IMR-90 (cell line): ENCODE measurements around the gene FBXL7. TPM values are rescaled to one million over a fixed set of nuclear protein-coding genes. Genes with fewer than 3 reads are reported as not detected.

Experiments
- ATAC-seq: fragments of 200-7000 bp; cut with Tn5 transposase; 2 replicates; pipeline ENCODE4 v1.9.1; 2020; ENCODE audit warnings: low read depth, mild to moderate bottlenecking, moderate library complexity
- BruUV-seq: library from RNA; stranded (reverse); fragments of 400-500 nt; replicated peaks from 2 replicates; lab custom pipeline; 2021; lab: Mats Ljungman, UMichigan
- CTCF ChIA-PET: fragments of 300-600 bp; formaldehyde crosslinking; extraction: SDS; loops from one replicate; lab custom pipeline; 2021; ENCODE audit warnings: antibody characterized with exemption; lab: Yijun Ruan, JAX
- POLR2A ChIA-PET: fragments of 300-600 bp; sonication (Branson Sonifier 250); formaldehyde crosslinking; loops from one replicate; lab custom pipeline; 2022; ENCODE audit warnings: antibody characterized with exemption; ENCODE audit not compliant: unreplicated experiment; lab: Charles Lee
- DNase-seq: peaks from one replicate; pipeline ENCODE4 v3.0.0; 2013
- H2AFZ ChIP-seq: replicated peaks from 2 replicates; pipeline ENCODE3; 2013; ENCODE audit warnings: low read length, mild to moderate bottlenecking; ENCODE audit not compliant: poor library complexity
- H2AK5ac ChIP-seq: 2 replicates; pipeline ENCODE4 v1.6.1; 2013; ENCODE audit warnings: low read depth, low read length, inconsistent platforms
- H2AK9ac ChIP-seq: replicated peaks from 2 replicates; pipeline ENCODE3; 2013; ENCODE audit warnings: mild to moderate bottlenecking, low read depth, low read length, moderate library complexity; ENCODE audit not compliant: poor library complexity
- H2BK120ac ChIP-seq: 2 replicates; pipeline ENCODE4 v1.6.1; 2013; ENCODE audit warnings: low read depth, low read length, inconsistent platforms
- H2BK15ac ChIP-seq: 3 replicates; pipeline ENCODE4 v1.6.1; 2013; ENCODE audit warnings: low read depth, low read length, inconsistent platforms
- H2BK20ac ChIP-seq: 2 replicates; pipeline ENCODE4 v1.6.1; 2013; ENCODE audit warnings: low read depth, mild to moderate bottlenecking, inconsistent platforms, low read length, moderate library complexity
- H2BK5ac ChIP-seq: 2 replicates; pipeline ENCODE4 v1.6.1; 2013; ENCODE audit warnings: mild to moderate bottlenecking, low read depth, low read length, inconsistent platforms; ENCODE audit not compliant: poor library complexity, severe bottlenecking
- H3K14ac ChIP-seq: replicated peaks from 2 replicates; pipeline ENCODE4 v1.6.1; 2013; ENCODE audit warnings: low read depth, low read length, inconsistent platforms
- H3K18ac ChIP-seq: 2 replicates; pipeline ENCODE4 v1.6.1; 2013; ENCODE audit warnings: low read depth, low read length, control low read depth
- H3K23ac ChIP-seq: 2 replicates; pipeline ENCODE4 v1.6.1; 2013; ENCODE audit warnings: low read depth, low read length, inconsistent platforms
- H3K27ac ChIP-seq: 2 replicates; pipeline ENCODE4 v1.5.1; 2013; ENCODE audit warnings: mild to moderate bottlenecking, control low read depth, low read length; ENCODE audit not compliant: insufficient read depth
- H3K27me3 ChIP-seq: 2 replicates; pipeline ENCODE4 v1.6.1; 2013; ENCODE audit warnings: low read length; ENCODE audit not compliant: control insufficient read depth, insufficient read depth
- H3K36me3 ChIP-seq: 2 replicates; pipeline ENCODE4 v1.6.1; 2013; ENCODE audit warnings: low read length, mixed read lengths; ENCODE audit not compliant: control insufficient read depth, insufficient read depth
- H3K4ac ChIP-seq: 2 replicates; pipeline ENCODE4 v1.6.1; 2013; ENCODE audit warnings: low read depth, low read length, inconsistent platforms
- H3K4me1 ChIP-seq: 2 replicates; pipeline ENCODE4 v1.6.1; 2013; ENCODE audit warnings: low read length, mixed read lengths; ENCODE audit not compliant: control insufficient read depth, insufficient read depth
- H3K4me2 ChIP-seq: 2 replicates; pipeline ENCODE4 v1.6.1; 2013; ENCODE audit warnings: low read depth, mild to moderate bottlenecking, control low read depth, low read length, moderate library complexity
- H3K4me3 ChIP-seq: 2 replicates; pipeline ENCODE4 v1.5.1; 2013; ENCODE audit warnings: low read depth, mild to moderate bottlenecking, control low read depth, low read length, moderate library complexity; ENCODE audit not compliant: insufficient read depth
- H3K56ac ChIP-seq: 2 replicates; pipeline ENCODE4 v1.6.1; 2013; ENCODE audit warnings: low read length, inconsistent platforms; ENCODE audit not compliant: insufficient read depth; ENCODE audit errors: extremely low read depth
- H3K79me1 ChIP-seq, 2 experiments: 2 replicates each; pipeline ENCODE4 v1.6.1; 2013; ENCODE audit warnings: low read length in 2 of 2, inconsistent platforms in 1 of 2, low read depth in 1 of 2
- H3K9ac ChIP-seq: 2 replicates; pipeline ENCODE4 v1.6.1; 2013; ENCODE audit warnings: low read depth, low read length, control low read depth
- H3K9me1 ChIP-seq: 2 replicates; pipeline ENCODE4 v1.6.1; 2013; ENCODE audit warnings: low read length, inconsistent platforms; ENCODE audit not compliant: insufficient read depth
- H3K9me3 ChIP-seq: 2 replicates; pipeline ENCODE4 v1.6.1; 2013; ENCODE audit warnings: low read length; ENCODE audit not compliant: control insufficient read depth, insufficient read depth
- H4K20me1 ChIP-seq: 2 replicates; pipeline ENCODE4 v1.6.1; 2013; ENCODE audit warnings: low read length, inconsistent platforms; ENCODE audit not compliant: insufficient read depth
- H4K5ac ChIP-seq: 2 replicates; pipeline ENCODE4 v1.6.1; 2013; ENCODE audit warnings: mild to moderate bottlenecking, low read depth, low read length, control low read depth
- H4K8ac ChIP-seq, 2 experiments: 2 replicates each; pipeline ENCODE4 v1.6.1; 2013; ENCODE audit warnings: low read depth in 2 of 2, low read length in 2 of 2, control low read depth in 1 of 2, inconsistent platforms in 1 of 2
- H4K91ac ChIP-seq: 2 replicates; pipeline ENCODE4 v1.6.1; 2013; ENCODE audit warnings: low read depth, low read length, inconsistent platforms; ENCODE audit not compliant: insufficient read depth
- BHLHE40 ChIP-seq: fragments of 150-350 bp; IDR thresholded peaks from 2 replicates; pipeline ENCODE4 v1.6.1; 2016; ENCODE audit warnings: mild to moderate bottlenecking, low read depth, low read length
- CEBPB ChIP-seq: IDR thresholded peaks from 2 replicates; pipeline ENCODE4 v1.6.1; 2012; ENCODE audit warnings: low read depth, low read length, improper control_type of control experiment
- CHD1 ChIP-seq: IDR thresholded peaks from 2 replicates; pipeline ENCODE4 v1.6.1; 2012; ENCODE audit warnings: low read depth, low read length, improper control_type of control experiment
- CTCF ChIP-seq: conservative IDR thresholded peaks from 2 replicates; pipeline ENCODE4 v1.5.1; 2012; ENCODE audit warnings: mild to moderate bottlenecking, low read depth, low read length, improper control_type of control experiment
- FOS ChIP-seq: fragments of 150-350 bp; IDR thresholded peaks from 2 replicates; pipeline ENCODE4 v1.6.1; 2016; ENCODE audit warnings: low read depth, low read length
- MAFK ChIP-seq: IDR thresholded peaks from 2 replicates; pipeline ENCODE4 v1.6.1; 2012; ENCODE audit warnings: low read depth, low read length, improper control_type of control experiment
- MAZ ChIP-seq: IDR thresholded peaks from 2 replicates; pipeline ENCODE4 v1.6.1; 2012; ENCODE audit warnings: low read depth, mild to moderate bottlenecking, low read length, improper control_type of control experiment, moderate library complexity, borderline replicate concordance
- MXI1 ChIP-seq: IDR thresholded peaks from 2 replicates; pipeline ENCODE4 v1.6.1; 2012; ENCODE audit warnings: low read depth, mild to moderate bottlenecking, low read length, moderate library complexity, borderline replicate concordance
- NFE2L2 ChIP-seq: fragments of 150-350 bp; IDR thresholded peaks from 2 replicates; pipeline ENCODE4 v1.6.1; 2016; ENCODE audit warnings: low read depth, mild to moderate bottlenecking, low read length
- POLR2A ChIP-seq: IDR thresholded peaks from 2 replicates; pipeline ENCODE4 v1.6.1; 2012; ENCODE audit warnings: mild to moderate bottlenecking, low read depth, low read length
- RAD21 ChIP-seq: IDR thresholded peaks from 2 replicates; pipeline ENCODE4 v1.6.1; 2012; ENCODE audit warnings: low read length, improper control_type of control experiment
- RCOR1 ChIP-seq: IDR thresholded peaks from 2 replicates; pipeline ENCODE4 v1.6.1; 2012; ENCODE audit warnings: mild to moderate bottlenecking, low read length, improper control_type of control experiment; ENCODE audit not compliant: insufficient replicate concordance
- RFX5 ChIP-seq: IDR thresholded peaks from 2 replicates; pipeline ENCODE4 v1.8.0; 2012; ENCODE audit warnings: low read depth, mild to moderate bottlenecking, low read length, moderate library complexity
- SMC3 ChIP-seq: fragments of 150-350 bp; IDR thresholded peaks from 2 replicates; pipeline ENCODE4 v1.6.1; 2016; ENCODE audit warnings: low read depth, mild to moderate bottlenecking, antibody characterized with exemption, low read length, moderate library complexity
- USF2 ChIP-seq: fragments of 150-350 bp; IDR thresholded peaks from 2 replicates; pipeline ENCODE4 v1.6.1; 2017; ENCODE audit warnings: mild to moderate bottlenecking, antibody characterized with exemption, low read length, low read depth
- WGBS, 2 experiments: methylation state at CpG; one replicate each; pipeline versions ENCODE4 v1.1.5 to v1.1.7; 2013; ENCODE audit warnings: missing lambda C conversion rate in 2 of 2; ENCODE audit not compliant: insufficient read length in 1 of 2; ENCODE audit errors: extremely low coverage in 2 of 2; 5-methylcytosine and 5-hydroxymethylcytosine counted together
- dilution Hi-C: fragments of 300-500 bp; cut with HindIII; formaldehyde crosslinking; loops from one replicate; pipeline ENCODE4 v1.14.3; 2018; ENCODE audit warnings: low sequenced_read_pairs; ENCODE audit not compliant: unreplicated experiment
- in situ Hi-C: fragments of 300-500 bp; cut with MboI; formaldehyde crosslinking; loops from 3 replicates; pipeline ENCODE4 v1.14.3; 2019; ENCODE audit warnings: low sequenced_read_pairs, inconsistent platforms, mixed read lengths
- intact Hi-C: fragments of 100-400 bp; cut with micrococcal nuclease; formaldehyde crosslinking; loops from 2 replicates; pipeline ENCODE4 v1.10.0; 2022
- polyA plus RNA-seq, 3 experiments: library from polyadenylated mRNA; depleted of rRNA; stranded (reverse); fragments of >200 nt; gene quantifications; 2 replicates each; pipeline ENCODE4 v1.2.3, GENCODE V29; 2012; ENCODE audit warnings: low replicate concordance in 1 of 3
- total RNA-seq: library from RNA; depleted of rRNA; stranded (reverse); fragments of >200 nt; gene quantifications from 2 replicates; pipeline ENCODE4 v1.2.3, GENCODE V29; 2012
- TF ChIP-seq, protein P1 (sequence below): fragments of 150-350 bp; IDR thresholded peaks from 2 replicates; pipeline ENCODE4 v1.6.1; 2016; ENCODE audit warnings: low read depth, mild to moderate bottlenecking, low read length, moderate library complexity, borderline replicate concordance

FBXL7 gene
- total and polyA plus RNA-seq, 2 of the 4 experiments (the other 2 are of a cell fraction), result 4.1 to 10.2 TPM

GRCh38 chr5:15682122-15682521, 182.1 kb downstream of the FBXL7 start:
- Histone ChIP-seq H2BK5ac (no peak overlapping the region), H3K4ac (no peak overlapping the region), H4K8ac (no peak overlapping the region), H2BK15ac (no peak overlapping the region), H3K79me1 (peaks cover 20 to 28% of the 10 kb centered on the region in 2 experiments), H3K56ac (no peak overlapping the region), H3K14ac (no peak overlapping the region), H2AFZ (no peak overlapping the region), H3K4me2 (no peak overlapping the region), H3K4me1 (peaks cover 5% of the 10 kb centered on the region), H3K27ac (no peak overlapping the region), H4K20me1 (no peaks in the 10 kb centered on the region; the same call in 1 of the 2 replicates), H3K18ac (no peak overlapping the region), H3K27me3 (no peaks in the 10 kb centered on the region), H4K91ac (no peak overlapping the region), H3K9ac (no peak overlapping the region), H2AK5ac (no peak overlapping the region), H2BK20ac (no peak overlapping the region), H3K23ac (no peak overlapping the region), H3K36me3 (no peaks in the 10 kb centered on the region), H2BK120ac (no peak overlapping the region), H4K5ac (no peak overlapping the region), H3K9me1 (peaks cover 3% of the 10 kb centered on the region), H2AK9ac (no peak overlapping the region), H3K4me3 (no peak overlapping the region), H3K9me3 (no peaks in the 10 kb centered on the region)
- dilution Hi-C loops (no loop called here), in situ Hi-C loops (no loop called here), intact Hi-C loops (no loop called here)
- BruUV-seq, result no TSS peak
- ChIA-PET CTCF (interaction anchor here (1.0 kb wide), 1 partner anchor 140 kb away, joined by 3 read pairs; no protein-coding TSS in a partner anchor), POLR2A (no interaction called here)
- DNase-seq, result no peak
- ATAC-seq, result no peak
- TF ChIP-seq RCOR1 (no peak), USF2 (no peak), SMC3 (no peak), RFX5 (no peak), RAD21 (no peak), CHD1 (no peak), POLR2A (no peak), NFE2L2 (no peak), BHLHE40 (no peak), FOS (no peak), MAFK (no peak), CEBPB (no peak), CTCF (no peak), MAZ (no peak), MXI1 (no peak)
- TF ChIP-seq, protein P1, sequence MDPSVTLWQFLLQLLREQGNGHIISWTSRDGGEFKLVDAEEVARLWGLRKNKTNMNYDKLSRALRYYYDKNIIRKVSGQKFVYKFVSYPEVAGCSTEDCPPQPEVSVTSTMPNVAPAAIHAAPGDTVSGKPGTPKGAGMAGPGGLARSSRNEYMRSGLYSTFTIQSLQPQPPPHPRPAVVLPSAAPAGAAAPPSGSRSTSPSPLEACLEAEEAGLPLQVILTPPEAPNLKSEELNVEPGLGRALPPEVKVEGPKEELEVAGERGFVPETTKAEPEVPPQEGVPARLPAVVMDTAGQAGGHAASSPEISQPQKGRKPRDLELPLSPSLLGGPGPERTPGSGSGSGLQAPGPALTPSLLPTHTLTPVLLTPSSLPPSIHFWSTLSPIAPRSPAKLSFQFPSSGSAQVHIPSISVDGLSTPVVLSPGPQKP, result no peak
- no CpG with 5 or more reads among the region's 3 CpGs for WGBS, 2 experiments
